HCT116 (cell line): ENCODE data around the gene HEATR3. TPM values are rescaled to one million over a fixed set of nuclear protein-coding genes. Genes with fewer than 3 reads are reported as not detected.

Experiments used
- ATAC-seq: fragments of 200-7000 bp; cut with Tn5 transposase; 2 replicates; pipeline ENCODE4 v1.9.1; 2020; ENCODE audit warnings: mild to moderate bottlenecking, moderate library complexity
- BruUV-seq: library from RNA; stranded (reverse); fragments of 400-500 nt; replicated peaks from 2 replicates; lab custom pipeline; 2021; lab: Mats Ljungman, UMichigan
- CTCF ChIA-PET: fragments of 300-600 bp; sonication (Branson Sonifier 250); formaldehyde crosslinking; loops from one replicate; lab custom pipeline; 2021; ENCODE audit warnings: antibody characterized with exemption; lab: Charles Lee
- POLR2A ChIA-PET: fragments of 300-600, 350-600 bp; sonication (Branson Sonifier 250); formaldehyde crosslinking; loops from one replicate; lab custom pipeline; 2021; ENCODE audit warnings: antibody characterized with exemption; lab: Charles Lee
- RAD21 ChIA-PET, 2 experiments: fragments of 300-600 bp; sonication (Branson Sonifier 250); formaldehyde crosslinking; loops; one replicate each; lab custom pipeline; 2023; ENCODE audit warnings: low total read pairs in 2 of 2; ENCODE audit not compliant: uncharacterized antibody in 2 of 2, unreplicated experiment in 2 of 2, low non-redundant PET in 1 of 2; lab: Charles Lee
- DNase-seq: peaks from one replicate; pipeline ENCODE4 v3.0.0-alpha.2; 2010; ENCODE audit warnings: low read depth, low spot score
- H2AFZ ChIP-seq: fragments of 200-600 bp; shearing (Covaris generic), sonication (generic); 2 replicates; pipeline ENCODE4 v1.6.1; 2017; ENCODE audit warnings: low read depth, mixed run types, mixed read lengths, antibody characterized with exemption, low read length; ENCODE audit not compliant: poor library complexity, severe bottlenecking
- H3K27ac ChIP-seq: 2 replicates; pipeline ENCODE4 v1.5.1; 2012; ENCODE audit warnings: low read depth, low read length
- H3K27me3 ChIP-seq: fragments of 200-600 bp; sonication (generic); 2 replicates; pipeline ENCODE4 v1.6.1; 2016; ENCODE audit warnings: mixed run types, low read length, mixed read lengths; ENCODE audit not compliant: insufficient read depth
- H3K36me3 ChIP-seq, 2 experiments: fragments of 200-500 bp in 1 of 2; fragments of 200-600 bp in 1 of 2; sonication (Bioruptor generic) in 1 of 2; sonication (generic) in 1 of 2; 2 replicates each; pipeline versions ENCODE4 v1.5.1 to v1.6.1; 2014 to 2016; ENCODE audit warnings: low read length in 2 of 2, inconsistent platforms in 1 of 2, mixed read lengths in 1 of 2, mixed run types in 1 of 2; ENCODE audit not compliant: insufficient read depth in 2 of 2, control insufficient read depth in 1 of 2
- H3K4me1 ChIP-seq, 2 experiments: fragments of 200-600 bp in 1 of 2; sonication (generic) in 1 of 2; 2 replicates each; pipeline versions ENCODE4 v1.5.1 to v1.6.1; 2012 to 2017; ENCODE audit warnings: low read length in 2 of 2, inconsistent platforms in 1 of 2, mild to moderate bottlenecking in 1 of 2, mixed read lengths in 1 of 2, mixed run types in 1 of 2, moderate library complexity in 1 of 2; ENCODE audit not compliant: insufficient read depth in 2 of 2, control insufficient read depth in 1 of 2
- H3K4me2 ChIP-seq: fragments of 200-600 bp; sonication (generic); 2 replicates; pipeline ENCODE4 v1.6.1; 2017; ENCODE audit warnings: mixed run types, low read length, mixed read lengths
- H3K4me3 ChIP-seq, 2 experiments: fragments of 200-600 bp in 1 of 2; sonication (generic) in 1 of 2; replicated peaks in 1 of 2; 2 replicates each; pipeline ENCODE4 v1.5.1; 2011 to 2016; ENCODE audit warnings: low read length in 2 of 2, control low read depth in 1 of 2, low read depth in 1 of 2, mild to moderate bottlenecking in 1 of 2, mixed read lengths in 1 of 2, mixed run types in 1 of 2
- H3K79me2 ChIP-seq: fragments of 200-600 bp; sonication (generic); 2 replicates; pipeline ENCODE4 v1.6.1; 2017; ENCODE audit warnings: mild to moderate bottlenecking, mixed run types, low read length, moderate library complexity, mixed read lengths; ENCODE audit not compliant: insufficient read depth
- H3K9ac ChIP-seq: fragments of 200-600 bp; sonication (generic); 2 replicates; pipeline ENCODE4 v1.6.1; 2016; ENCODE audit warnings: low read length, mixed read lengths
- H3K9me2 ChIP-seq: fragments of 200-600 bp; sonication (generic), shearing (Covaris generic); 2 replicates; pipeline ENCODE4 v1.6.1; 2017; ENCODE audit warnings: mixed run types, mild to moderate bottlenecking, moderate library complexity; ENCODE audit not compliant: insufficient read depth
- H3K9me3 ChIP-seq, 2 experiments: fragments of 200-500 bp in 1 of 2; fragments of 200-600 bp in 1 of 2; sonication (Bioruptor generic) in 1 of 2; sonication (generic) in 1 of 2; 2 replicates each; pipeline ENCODE4 v1.6.1; 2014 to 2017; ENCODE audit warnings: low read length in 2 of 2, mixed read lengths in 2 of 2, inconsistent platforms in 1 of 2, low read depth in 1 of 2, mild to moderate bottlenecking in 1 of 2, mixed run types in 1 of 2, moderate library complexity in 1 of 2; ENCODE audit not compliant: control insufficient read depth in 1 of 2, insufficient read depth in 1 of 2
- H4K20me1 ChIP-seq: fragments of 200-600 bp; sonication (generic), shearing (Covaris generic); 2 replicates; pipeline ENCODE4 v1.6.1; 2017; ENCODE audit warnings: mixed run types, mild to moderate bottlenecking, moderate library complexity; ENCODE audit not compliant: insufficient read depth
- CBX3 ChIP-seq: IDR thresholded peaks from 2 replicates; pipeline ENCODE4 v1.6.1; 2012; ENCODE audit warnings: low read depth
- CTCF ChIP-seq, 3 experiments: fragments of 200-600 bp in 1 of 3; sonication (generic) in 1 of 3; IDR thresholded peaks in 2 of 3; conservative IDR thresholded peaks in 1 of 3; 2 replicates each; pipeline ENCODE4 v1.5.1; 2012 to 2017; ENCODE audit warnings: low read depth in 2 of 3, low read length in 2 of 3, antibody characterized with exemption in 1 of 3, borderline replicate concordance in 1 of 3, control low read depth in 1 of 3, mild to moderate bottlenecking in 1 of 3, mixed read lengths in 1 of 3, mixed run types in 1 of 3, moderate library complexity in 1 of 3; ENCODE audit not compliant: insufficient read depth in 1 of 3
- EZH2 ChIP-seq: fragments of 200-600 bp; sonication (generic); IDR thresholded peaks from 2 replicates; pipeline ENCODE4 v1.6.1; 2017; ENCODE audit warnings: antibody characterized with exemption, mixed run types
- JUND ChIP-seq: IDR thresholded peaks from 2 replicates; pipeline ENCODE4 v1.6.1; 2012
- ZFX ChIP-seq: fragments of 450-650 bp; IDR thresholded peaks from 2 replicates; pipeline ENCODE4 v1.6.1; 2017
- ZNF274 ChIP-seq: fragments of 200-500 bp; sonication (Bioruptor generic); IDR thresholded peaks from 2 replicates; pipeline ENCODE4 v1.6.1; 2014; ENCODE audit warnings: mild to moderate bottlenecking, low read depth, low read length, inconsistent platforms
- intact Hi-C: fragments of 100-400 bp; cut with micrococcal nuclease; formaldehyde crosslinking; loops from 2 replicates; pipeline ENCODE4 v1.10.0; 2022
- total RNA-seq: library from RNA; stranded (reverse); gene quantifications from one replicate; pipeline ENCODE4 v1.2.1, GENCODE V29; 2021; ENCODE audit not compliant: unreplicated experiment
- TF ChIP-seq, protein P1 (sequence below): IDR thresholded peaks from 2 replicates; pipeline ENCODE4 v1.6.1; 2012

The HEATR3 gene
- total RNA-seq, 1 experiment from 2014 or later, result 16.3 TPM

DNA sequence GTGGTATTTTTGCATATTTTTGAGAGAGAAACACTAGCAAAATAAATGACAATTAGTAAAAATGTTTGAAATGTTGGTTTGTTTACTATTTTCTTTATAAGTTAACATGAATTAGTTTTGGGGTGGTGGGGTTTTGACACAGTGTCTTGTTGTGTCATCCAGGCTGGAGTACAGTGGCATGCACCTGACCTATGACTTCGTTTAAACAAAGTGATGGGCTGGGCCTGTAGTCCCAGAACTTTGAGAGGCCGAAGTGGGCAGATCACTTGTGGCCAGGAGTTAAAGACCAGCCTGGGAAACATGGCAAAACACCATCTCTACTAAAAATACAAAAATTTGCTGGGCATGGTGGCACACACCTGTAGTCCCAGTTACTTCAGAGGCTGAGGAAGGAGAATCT is 17.9 kb upstream of the HEATR3 start:
- H3K9me2 ChIP-seq, result no peaks in the 10 kb centered on the region
- TF ChIP-seq ZNF274, result no peak
- TF ChIP-seq, protein P1, sequence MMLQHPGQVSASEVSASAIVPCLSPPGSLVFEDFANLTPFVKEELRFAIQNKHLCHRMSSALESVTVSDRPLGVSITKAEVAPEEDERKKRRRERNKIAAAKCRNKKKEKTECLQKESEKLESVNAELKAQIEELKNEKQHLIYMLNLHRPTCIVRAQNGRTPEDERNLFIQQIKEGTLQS, result no peak
- no peak for TF ChIP-seq ZFX
- TF ChIP-seq, all 23 proteins: peak for 0
- CTCF ChIA-PET, result no interaction called here
- H3K27ac ChIP-seq, result no peak overlapping the region
- POLR2A ChIA-PET, result no interaction called here
- H3K4me2 ChIP-seq, result no peak overlapping the region
- H3K4me3 ChIP-seq, result no peak overlapping the region
- no peaks in the 10 kb centered on the region for H3K9me3 ChIP-seq
- H3K4me1 ChIP-seq, result no peaks in the 10 kb centered on the region
- no peaks in the 10 kb centered on the region for H3K27me3 ChIP-seq
- intact Hi-C loops, result no loop called here
- no TSS peak for BruUV-seq
- H3K79me2 ChIP-seq, result no peaks in the 10 kb centered on the region
- DNase-seq (no peak), ATAC-seq (no peak)
- H3K36me3 ChIP-seq, result no peaks in the 10 kb centered on the region
- H4K20me1 ChIP-seq, result no peaks in the 10 kb centered on the region
- H3K9ac ChIP-seq, result no peak overlapping the region
- RAD21 ChIA-PET, result no interaction called here
- no peak overlapping the region for H2AFZ ChIP-seq

DNA sequence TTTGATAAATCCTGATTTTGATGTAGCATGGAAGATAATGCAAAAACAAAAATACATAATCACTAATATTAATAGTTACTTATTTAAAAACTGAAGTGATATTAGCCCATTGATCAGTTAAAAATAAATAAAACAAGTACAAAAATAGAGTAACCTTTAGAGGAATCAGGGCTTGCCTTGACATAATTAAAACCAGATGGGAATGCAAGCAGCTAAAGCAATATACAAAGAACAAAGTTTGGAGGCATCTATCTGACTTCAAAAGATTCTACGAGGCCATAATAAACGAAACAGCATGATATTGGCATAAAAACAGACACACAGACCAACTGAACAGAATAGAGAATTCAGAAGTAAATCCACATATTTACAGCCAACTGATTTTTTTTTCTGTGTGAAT is 15.0 kb upstream of the HEATR3 start:
- H3K9ac ChIP-seq, result no peak overlapping the region
- POLR2A ChIA-PET, result no interaction called here
- H2AFZ ChIP-seq, result no peak overlapping the region
- no peaks in the 10 kb centered on the region for H3K9me2 ChIP-seq
- H3K4me1 ChIP-seq, result no peaks in the 10 kb centered on the region
- no peaks in the 10 kb centered on the region for H3K79me2 ChIP-seq
- H3K27ac ChIP-seq, result no peak overlapping the region
- H4K20me1 ChIP-seq, result no peaks in the 10 kb centered on the region
- H3K27me3 ChIP-seq, result no peaks in the 10 kb centered on the region
- TF ChIP-seq JUND, result no peak
- TF ChIP-seq ZFX, result no peak
- TF ChIP-seq CTCF (IDR thresholded peaks at IDR 0.05 in 2 of 3, conservative IDR thresholded peaks at IDR 0.05 in 1 of 3; ENCODE audit: borderline replicate concordance in 1 of 3, insufficient read depth in 1 of 3, low read depth in 2 of 3, low read length in 2 of 3), result no peak
- no peak for TF ChIP-seq EZH2
- TF ChIP-seq CBX3, result no peak
- intact Hi-C loops, result no loop called here
- H3K4me3 ChIP-seq, result no peak overlapping the region
- ATAC-seq (no peak), DNase-seq (no peak)
- RAD21 ChIA-PET, result no interaction called here
- H3K9me3 ChIP-seq, result no peaks in the 10 kb centered on the region
- CTCF ChIA-PET, result no interaction called here
- no peaks in the 10 kb centered on the region for H3K36me3 ChIP-seq
- H3K4me2 ChIP-seq, result no peak overlapping the region
- no TSS peak for BruUV-seq
